ENCODE data around the gene TSPO. TPM values are rescaled to one million over a fixed set of nuclear protein-coding genes. Genes with fewer than 3 reads are reported as not detected.

The TSPO gene
- polyA plus RNA-seq, 3 donors = 491 to 2,663 (median 2,230) TPM

- Mint-ChIP-seq H3K4me3 (no peak overlapping the region), H3K27me3 (ENCODE audit: low read depth in 3 of 3) (peaks cover 0 to 2% (median 0%) of the 10 kb centered on the region in 3 donors), H3K9me3 (no peaks in the 10 kb centered on the region), H3K36me3 (peaks cover 61 to 92% of the 10 kb centered on the region in 2 donors), H3K4me1 (no peaks in the 10 kb centered on the region), H3K27ac (no peak overlapping the region)
- no peak overlapping the region for H2AFZ ChIP-seq (ENCODE audit: insufficient read depth, low read depth, low read length, poor library complexity, severe bottlenecking)
- no peak overlapping the region for H3K4me3 ChIP-seq (replicated peaks in 1 of 3; ENCODE audit: low read depth in 2 of 3, low read length in 3 of 3)
- no peaks in the 10 kb centered on the region for H3K79me2 ChIP-seq (ENCODE audit: insufficient read depth, low read length)
- no peak overlapping the region for H3K4me2 ChIP-seq (replicated peaks; ENCODE audit: extremely low read depth, low read length, poor library complexity, severe bottlenecking)
- no peak overlapping the region for H3K9ac ChIP-seq (ENCODE audit: insufficient read depth, low read length, poor library complexity, severe bottlenecking)
- H3K9me3 ChIP-seq (replicated peaks in 1 of 2; ENCODE audit: control insufficient read depth in 1 of 2, insufficient read depth in 1 of 2, low read length in 2 of 2) = no peaks in the 10 kb centered on the region
- no peak for DNase-seq
- intact Hi-C loops (cut with micrococcal nuclease) = no loop called here
- no peaks in the 10 kb centered on the region for H3K27me3 ChIP-seq (ENCODE audit: control insufficient read depth in 2 of 2, insufficient read depth in 2 of 2, low read length in 2 of 2)
- 93% methylated on average over 8 of the region's 12 CpGs for WGBS (ENCODE audit: insufficient coverage)
- no peaks in the 10 kb centered on the region for H3K4me1 ChIP-seq (ENCODE audit: control insufficient read depth in 1 of 2, insufficient read depth in 2 of 2, low read length in 2 of 2)
- no peak for TF ChIP-seq CTCF (IDR thresholded peaks at IDR 0.05)
- H3K36me3 ChIP-seq (replicated peaks in 1 of 2; ENCODE audit: control insufficient read depth in 1 of 2, insufficient read depth in 2 of 2, low read length in 2 of 2) = peaks cover 59 to 90% of the 10 kb centered on the region in 2 donors
- no peak overlapping the region for H3K27ac ChIP-seq (ENCODE audit: low read depth in 1 of 2, low read length in 2 of 2)
- peaks cover 3% of the 10 kb centered on the region for H4K20me1 ChIP-seq (ENCODE audit: insufficient read depth, low read length)
Observed at GRCh38 chr22:43171607-43172006, 20.2 kb downstream of the TSPO start.

- Histone ChIP-seq H2AFZ (ENCODE audit: insufficient read depth, low read depth, low read length, poor library complexity, severe bottlenecking) (no peak overlapping the region), H3K27me3 (ENCODE audit: control insufficient read depth in 2 of 2, insufficient read depth in 2 of 2, low read length in 2 of 2) (no peaks in the 10 kb centered on the region), H3K27ac (ENCODE audit: low read depth in 1 of 2, low read length in 2 of 2) (no peak overlapping the region), H3K36me3 (replicated peaks in 1 of 2; ENCODE audit: control insufficient read depth in 1 of 2, insufficient read depth in 2 of 2, low read length in 2 of 2) (peaks cover 61 to 90% of the 10 kb centered on the region in 2 donors), H3K9ac (ENCODE audit: insufficient read depth, low read length, poor library complexity, severe bottlenecking) (no peak overlapping the region), H3K4me2 (replicated peaks; ENCODE audit: extremely low read depth, low read length, poor library complexity, severe bottlenecking) (no peak overlapping the region), H3K4me3 (replicated peaks in 1 of 3; ENCODE audit: low read depth in 2 of 3, low read length in 3 of 3) (no peak overlapping the region), H4K20me1 (ENCODE audit: insufficient read depth, low read length) (peaks cover 3% of the 10 kb centered on the region), H3K79me2 (ENCODE audit: insufficient read depth, low read length) (no peaks in the 10 kb centered on the region), H3K4me1 (ENCODE audit: control insufficient read depth in 1 of 2, insufficient read depth in 2 of 2, low read length in 2 of 2) (no peaks in the 10 kb centered on the region), H3K9me3 (replicated peaks in 1 of 2; ENCODE audit: control insufficient read depth in 1 of 2, insufficient read depth in 1 of 2, low read length in 2 of 2) (no peaks in the 10 kb centered on the region)
- Mint-ChIP-seq H3K27ac (no peak overlapping the region), H3K4me1 (no peaks in the 10 kb centered on the region), H3K36me3 (peaks cover 58 to 89% of the 10 kb centered on the region in 2 donors), H3K9me3 (no peaks in the 10 kb centered on the region), H3K27me3 (ENCODE audit: low read depth in 3 of 3) (peaks cover 0 to 2% (median 0%) of the 10 kb centered on the region in 3 donors), H3K4me3 (no peak overlapping the region)
- DNase-seq = no peak
- no peak for TF ChIP-seq CTCF (IDR thresholded peaks at IDR 0.05)
- intact Hi-C loops (cut with micrococcal nuclease) = no loop called here
- WGBS (ENCODE audit: insufficient coverage) = 98% methylated on average over 16 of the region's 19 CpGs
Observed at GRCh38 chr22:43172191-43172590, 20.8 kb downstream of the TSPO start.
